Trophoblast cell (in vitro differentiated cells and primary cell): ENCODE measurements around the gene ANKRD30A.

Source experiments
- DNase-seq, 2 donors: peaks; one replicate each; pipeline ENCODE4 v3.0.0-alpha.2; 2016
- H2AFZ ChIP-seq: 2 replicates; pipeline ENCODE4 v1.6.1; 2013; ENCODE audit warnings: low read length, moderate library complexity, mild to moderate bottlenecking; ENCODE audit not compliant: insufficient read depth, poor library complexity
- H2AK5ac ChIP-seq: 2 replicates; pipeline ENCODE4 v1.6.1; 2013; ENCODE audit warnings: mild to moderate bottlenecking, low read length
- H2BK120ac ChIP-seq: 2 replicates; pipeline ENCODE4 v1.6.1; 2013; ENCODE audit warnings: low read length, mild to moderate bottlenecking, moderate library complexity; ENCODE audit not compliant: insufficient read depth, poor library complexity
- H2BK12ac ChIP-seq: 2 replicates; pipeline ENCODE4 v1.6.1; 2013; ENCODE audit warnings: mild to moderate bottlenecking, low read length, moderate library complexity
- H2BK5ac ChIP-seq: 2 replicates; pipeline ENCODE4 v1.6.1; 2013; ENCODE audit warnings: low read length, low read depth, moderate library complexity, mild to moderate bottlenecking; ENCODE audit not compliant: poor library complexity
- H3K14ac ChIP-seq: 2 replicates; pipeline ENCODE4 v1.6.1; 2013; ENCODE audit warnings: mild to moderate bottlenecking, low read length
- H3K18ac ChIP-seq: 2 replicates; pipeline ENCODE4 v1.6.1; 2013; ENCODE audit warnings: mild to moderate bottlenecking, low read length
- H3K23ac ChIP-seq: 2 replicates; pipeline ENCODE4 v1.6.1; 2013; ENCODE audit warnings: low read length
- H3K27ac ChIP-seq: 2 replicates; pipeline ENCODE4 v1.5.1; 2013; ENCODE audit warnings: low read depth, mild to moderate bottlenecking, inconsistent platforms, low read length, moderate library complexity
- H3K27me3 ChIP-seq: 2 replicates; pipeline ENCODE4 v1.6.1; 2013; ENCODE audit warnings: inconsistent platforms, mild to moderate bottlenecking, low read length, moderate library complexity; ENCODE audit not compliant: insufficient read depth
- H3K36me3 ChIP-seq, 2 experiments: 1 replicate in 1 of 2; 2 replicates in 1 of 2; pipeline ENCODE4 v1.6.1; 2013; ENCODE audit warnings: low read length in 2 of 2, mild to moderate bottlenecking in 2 of 2, moderate library complexity in 1 of 2; ENCODE audit not compliant: insufficient read depth in 2 of 2, control insufficient read depth in 1 of 2
- H3K4ac ChIP-seq: 2 replicates; pipeline ENCODE4 v1.6.1; 2013; ENCODE audit warnings: low read depth, mild to moderate bottlenecking, low read length, moderate library complexity
- H3K4me1 ChIP-seq, 2 experiments: 1 replicate in 1 of 2; 2 replicates in 1 of 2; pipeline ENCODE4 v1.6.1; 2013; ENCODE audit warnings: low read length in 2 of 2, mild to moderate bottlenecking in 2 of 2, moderate library complexity in 1 of 2; ENCODE audit not compliant: insufficient read depth in 2 of 2, control insufficient read depth in 1 of 2
- H3K4me2 ChIP-seq: 2 replicates; pipeline ENCODE4 v1.6.1; 2013; ENCODE audit warnings: inconsistent platforms, mild to moderate bottlenecking, low read length, moderate library complexity
- H3K4me3 ChIP-seq: 2 replicates; pipeline ENCODE4 v1.5.1; 2013; ENCODE audit warnings: mild to moderate bottlenecking, low read depth, low read length, inconsistent platforms
- H3K79me1 ChIP-seq: one replicate; pipeline ENCODE4 v1.6.1; 2013; ENCODE audit warnings: low read length
- H3K79me2 ChIP-seq: 2 replicates; pipeline ENCODE4 v1.6.1; 2013; ENCODE audit warnings: low read length, mild to moderate bottlenecking; ENCODE audit not compliant: control insufficient read depth, insufficient read depth, poor library complexity
- H3K9ac ChIP-seq: 2 replicates; pipeline ENCODE4 v1.6.1; 2013; ENCODE audit warnings: mild to moderate bottlenecking, low read length
- H3K9me3 ChIP-seq: 2 replicates; pipeline ENCODE4 v1.6.1; 2013; ENCODE audit warnings: low read depth, mild to moderate bottlenecking, control low read depth, inconsistent platforms, low read length; ENCODE audit not compliant: insufficient read depth
- H4K12ac ChIP-seq: 2 replicates; pipeline ENCODE4 v1.6.1; 2013; ENCODE audit warnings: low read depth, mild to moderate bottlenecking, low read length, moderate library complexity
- H4K8ac ChIP-seq: 2 replicates; pipeline ENCODE4 v1.6.1; 2013; ENCODE audit warnings: low read depth, mild to moderate bottlenecking, low read length, moderate library complexity
- H4K91ac ChIP-seq: one replicate; pipeline ENCODE4 v1.6.1; 2013; ENCODE audit warnings: low read depth, mild to moderate bottlenecking, low read length, moderate library complexity
- WGBS: extraction: QIAGEN DNeasy Blood & Tissue Kit; methylation state at CpG from one replicate; pipeline ENCODE4 v1.1.7; 2013; ENCODE audit warnings: missing lambda C conversion rate; ENCODE audit not compliant: insufficient read length, insufficient coverage; ENCODE audit errors: extremely low coverage; 5-methylcytosine and 5-hydroxymethylcytosine counted together

The ANKRD30A gene

GRCh38 chr10:37206132-37206531, 80.7 kb downstream of the ANKRD30A start:
- Histone ChIP-seq H3K27ac (no peak overlapping the region), H3K23ac (no peak overlapping the region), H3K79me1 (no peaks in the 10 kb centered on the region), H3K9ac (no peak overlapping the region), H3K4ac (no peak overlapping the region), H3K27me3 (no peaks in the 10 kb centered on the region), H4K8ac (no peak overlapping the region), H3K4me2 (no peak overlapping the region), H3K9me3 (peaks cover 5% of the 10 kb centered on the region), H2BK12ac (no peak overlapping the region), H3K14ac (no peak overlapping the region), H3K79me2 (no peaks in the 10 kb centered on the region), H4K12ac (no peak overlapping the region), H3K4me3 (no peak overlapping the region), H2BK5ac (no peak overlapping the region), H2AFZ (no peak overlapping the region), H2BK120ac (no peak overlapping the region), H4K91ac (no peak overlapping the region), H3K4me1 (no peaks in the 10 kb centered on the region), H2AK5ac (no peak overlapping the region), H3K36me3 (no peaks in the 10 kb centered on the region), H3K18ac (no peak overlapping the region)
- no CpG with 5 or more reads among the region's 3 CpGs for WGBS
- no peak for DNase-seq

GRCh38 chr10:37220866-37221265, 95.5 kb downstream of the ANKRD30A start:
- no peak overlapping the region for H3K23ac ChIP-seq
- H3K27ac ChIP-seq, result no peak overlapping the region
- H3K4me1 ChIP-seq, result no peaks in the 10 kb centered on the region
- H2AK5ac ChIP-seq, result no peak overlapping the region
- no peaks in the 10 kb centered on the region for H3K27me3 ChIP-seq
- H4K91ac ChIP-seq, result no peak overlapping the region
- no CpG with 5 or more reads among the region's 1 CpG for WGBS
- H3K14ac ChIP-seq, result no peak overlapping the region
- DNase-seq, result no peak
- no peak overlapping the region for H4K12ac ChIP-seq
- no peak overlapping the region for H3K18ac ChIP-seq
- H3K4me2 ChIP-seq, result no peak overlapping the region
- H2BK120ac ChIP-seq, result no peak overlapping the region
- H3K79me1 ChIP-seq, result no peaks in the 10 kb centered on the region
- H2BK5ac ChIP-seq, result no peak overlapping the region
- no peaks in the 10 kb centered on the region for H3K79me2 ChIP-seq
- no peak overlapping the region for H2BK12ac ChIP-seq
- H3K9me3 ChIP-seq, result no peaks in the 10 kb centered on the region
- H3K4ac ChIP-seq, result no peak overlapping the region
- no peak overlapping the region for H3K4me3 ChIP-seq
- H3K9ac ChIP-seq, result no peak overlapping the region
- no peak overlapping the region for H2AFZ ChIP-seq
- H4K8ac ChIP-seq, result no peak overlapping the region
- H3K36me3 ChIP-seq, result no peaks in the 10 kb centered on the region

GRCh38 chr10:37222046-37222445, 96.6 kb downstream of the ANKRD30A start:
- Histone ChIP-seq H3K79me2 (no peaks in the 10 kb centered on the region), H4K8ac (no peak overlapping the region), H2AK5ac (no peak overlapping the region), H2BK5ac (no peak overlapping the region), H4K12ac (no peak overlapping the region), H3K36me3 (no peaks in the 10 kb centered on the region), H2BK120ac (no peak overlapping the region), H3K4me3 (no peak overlapping the region), H3K27ac (no peak overlapping the region), H3K18ac (no peak overlapping the region), H2BK12ac (no peak overlapping the region), H4K91ac (no peak overlapping the region), H3K23ac (no peak overlapping the region), H3K9ac (no peak overlapping the region), H3K27me3 (no peaks in the 10 kb centered on the region), H2AFZ (no peak overlapping the region), H3K4me2 (no peak overlapping the region), H3K4me1 (no peaks in the 10 kb centered on the region), H3K14ac (no peak overlapping the region), H3K9me3 (no peaks in the 10 kb centered on the region), H3K79me1 (no peaks in the 10 kb centered on the region), H3K4ac (no peak overlapping the region)
- no peak for DNase-seq
- WGBS, result no CpG with 5 or more reads among the region's 2 CpGs

GRCh38 chr10:37225163-37225562, 99.8 kb downstream of the ANKRD30A start:
- no CpG with 5 or more reads among the region's 2 CpGs for WGBS
- H3K9ac ChIP-seq, result no peak overlapping the region
- no peaks in the 10 kb centered on the region for H3K79me1 ChIP-seq
- no peak overlapping the region for H2BK120ac ChIP-seq
- no peak overlapping the region for H3K18ac ChIP-seq
- no peaks in the 10 kb centered on the region for H3K79me2 ChIP-seq
- H3K4me1 ChIP-seq, result no peaks in the 10 kb centered on the region
- H3K4me2 ChIP-seq, result no peak overlapping the region
- H3K14ac ChIP-seq, result no peak overlapping the region
- no peak for DNase-seq
- H3K4me3 ChIP-seq, result no peak overlapping the region
- H2AFZ ChIP-seq, result no peak overlapping the region
- H3K36me3 ChIP-seq, result no peaks in the 10 kb centered on the region
- H2BK12ac ChIP-seq, result no peak overlapping the region
- no peak overlapping the region for H4K8ac ChIP-seq
- no peaks in the 10 kb centered on the region for H3K9me3 ChIP-seq
- no peak overlapping the region for H4K12ac ChIP-seq
- H3K27me3 ChIP-seq, result no peaks in the 10 kb centered on the region
- H3K4ac ChIP-seq, result no peak overlapping the region
- H3K27ac ChIP-seq, result no peak overlapping the region
- no peak overlapping the region for H3K23ac ChIP-seq
- no peak overlapping the region for H2AK5ac ChIP-seq
- no peak overlapping the region for H4K91ac ChIP-seq
- H2BK5ac ChIP-seq, result no peak overlapping the region
